DMS114 treated with DMSO at 0.1 percent for 48 hours (cell line): Measurements from ENCODE around the gene FNDC1.
"Not testable (repeated sequence)": the region's sequence is repeated elsewhere in the genome, so short reads cannot be mapped to it uniquely, and the experiment has no call there.

ENCODE experiments used
- DNase-seq: peaks from one replicate; lab custom pipeline; 2025; ENCODE audit not compliant: unreplicated experiment; lab: John Stamatoyannopoulos, UW

Gene FNDC1

GRCh38 chr6:159255434-159255951 lies 86.3 kb downstream of the FNDC1 start:
- no peak for DNase-seq

GRCh38 chr6:159256128-159256527 lies 86.9 kb downstream of the FNDC1 start:
- no peak for DNase-seq

DNA sequence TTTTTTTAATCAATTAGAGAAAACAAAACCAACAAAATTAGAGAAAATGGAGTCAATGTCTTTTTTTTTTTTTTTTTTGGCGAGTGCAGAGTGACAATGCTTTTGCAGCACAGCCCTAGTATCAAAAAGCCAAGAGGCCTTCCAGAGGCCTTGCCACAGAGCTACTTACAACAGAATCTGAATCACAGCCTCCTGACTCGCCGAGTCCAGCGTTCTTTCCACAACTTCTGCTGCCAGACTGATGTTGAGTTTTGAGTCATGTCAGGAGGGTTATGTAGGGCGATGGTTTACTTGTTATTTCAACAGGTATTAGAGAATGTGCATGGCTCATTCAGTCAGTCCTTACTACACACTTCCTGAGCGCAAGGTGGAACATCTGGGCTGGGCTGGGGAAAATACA lies 88.6 kb downstream of the FNDC1 start:
- no peak for DNase-seq

DNA sequence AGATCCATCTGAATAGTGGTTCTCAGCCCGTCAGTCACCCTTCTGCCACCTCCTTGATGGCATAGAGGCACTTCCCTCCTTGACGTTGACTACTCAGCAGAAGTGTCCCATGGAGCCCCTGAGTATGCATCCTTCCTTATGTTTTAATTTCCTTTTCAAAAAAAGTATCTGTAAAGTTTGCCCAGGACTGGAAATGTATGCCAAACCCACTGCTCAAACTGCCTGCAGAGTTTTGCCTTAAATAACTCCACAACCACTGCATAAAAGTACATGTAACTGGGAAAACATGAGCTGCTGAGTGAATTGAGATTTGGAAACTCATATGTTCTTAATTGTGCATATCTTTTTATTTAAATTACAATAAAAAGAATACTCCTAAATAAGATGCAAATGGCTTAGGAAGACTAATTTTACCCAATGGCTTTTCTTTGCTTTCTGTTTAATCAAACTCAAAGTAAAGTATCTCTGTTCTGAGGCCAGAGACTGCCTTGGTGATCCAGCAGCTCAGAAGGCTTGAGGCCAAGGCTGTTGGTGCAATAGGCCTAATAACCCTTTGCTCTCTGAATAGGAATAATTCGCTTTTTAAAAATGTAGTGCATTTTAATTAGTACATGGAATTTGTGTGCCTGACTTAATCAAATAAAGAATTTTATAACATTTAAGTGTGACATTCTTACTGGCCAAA lies 90.4 kb downstream of the FNDC1 start:
- DNase-seq, result no peak

DNA sequence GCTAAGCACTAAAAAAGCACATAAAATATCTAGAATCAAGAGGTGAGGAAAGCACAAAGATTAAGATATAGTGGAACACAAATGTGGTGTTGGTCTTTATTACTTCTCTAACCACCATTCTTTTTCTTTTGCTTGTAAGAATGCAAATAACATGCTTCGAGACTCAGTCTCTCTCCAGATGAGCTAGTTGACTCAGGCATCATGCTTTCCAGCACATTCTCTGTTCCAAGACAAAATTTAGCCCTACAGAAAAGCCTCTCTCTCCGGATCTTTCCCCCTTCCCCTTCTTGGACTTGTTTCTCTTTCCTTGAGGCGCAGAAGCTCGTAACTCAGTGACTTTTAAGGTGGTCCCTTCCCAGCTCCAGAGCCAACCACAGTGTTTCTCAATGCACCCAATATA lies 91.0 kb downstream of the FNDC1 start:
- DNase-seq, result no peak

GRCh38 chr6:159261995-159262394 lies 92.8 kb downstream of the FNDC1 start:
- DNase-seq, result no peak

- DNase-seq, result no peak
These were observed 93.4 kb downstream of the FNDC1 start for GRCh38 chr6:159262586-159262985.

DNA sequence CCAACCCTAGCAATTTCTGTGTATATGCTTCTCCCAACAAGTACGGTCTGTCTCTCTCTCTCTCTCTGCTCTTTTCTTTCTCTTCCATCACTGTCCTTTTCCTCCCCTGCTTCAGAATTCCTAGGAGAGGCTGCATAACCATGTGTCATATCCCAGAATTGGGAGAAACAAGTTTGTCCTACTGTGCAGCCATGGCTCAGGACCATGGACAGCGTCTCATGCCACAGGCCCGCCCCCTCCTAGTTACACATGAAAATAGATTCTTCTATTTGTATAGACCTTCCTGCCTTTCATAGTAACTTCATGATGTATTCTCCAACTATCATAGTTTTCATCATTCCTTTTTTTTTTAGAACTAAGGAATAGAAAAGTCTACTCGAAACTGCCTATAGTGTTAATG lies 98.0 kb downstream of the FNDC1 start:
- DNase-seq, result no peak

DNA sequence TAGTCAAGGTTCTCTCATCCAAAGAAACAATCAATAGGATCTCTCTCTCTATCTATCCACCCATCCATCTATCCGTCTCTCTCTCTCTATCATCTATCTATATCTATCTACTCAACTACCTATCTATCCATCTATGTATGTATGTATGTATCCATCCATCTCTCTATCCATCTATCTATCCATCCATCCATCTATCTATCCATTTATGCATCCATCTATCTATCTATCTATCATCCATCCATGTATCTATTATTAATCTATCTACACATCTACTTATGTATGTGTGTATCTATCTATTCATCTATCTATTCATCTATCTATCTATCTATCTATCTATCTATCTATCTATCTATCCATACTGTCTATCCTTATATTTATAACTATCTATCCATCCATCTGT lies 99.3 kb downstream of the FNDC1 start:
- DNase-seq, result no peak

DNA sequence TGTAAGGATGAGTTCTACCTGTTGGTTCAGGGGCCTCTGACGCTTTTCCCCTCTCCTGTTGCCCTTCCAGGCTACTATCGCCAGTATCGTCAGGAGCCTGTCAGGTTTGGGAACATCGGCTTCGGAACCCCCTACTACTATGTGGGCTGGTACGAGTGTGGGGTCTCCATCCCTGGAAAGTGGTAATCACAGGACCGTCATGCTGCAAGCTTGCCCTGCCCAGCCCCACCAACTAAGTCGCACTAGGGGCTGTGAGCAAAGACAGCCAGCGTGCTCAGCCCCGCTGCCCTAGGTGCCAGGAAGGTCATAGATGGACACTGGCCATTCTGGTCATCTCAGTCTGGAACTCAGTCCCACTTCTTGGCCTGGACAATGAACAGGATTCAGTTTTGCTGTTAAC lies 102.1 kb downstream of the FNDC1 start:
- no peak for DNase-seq

DNA sequence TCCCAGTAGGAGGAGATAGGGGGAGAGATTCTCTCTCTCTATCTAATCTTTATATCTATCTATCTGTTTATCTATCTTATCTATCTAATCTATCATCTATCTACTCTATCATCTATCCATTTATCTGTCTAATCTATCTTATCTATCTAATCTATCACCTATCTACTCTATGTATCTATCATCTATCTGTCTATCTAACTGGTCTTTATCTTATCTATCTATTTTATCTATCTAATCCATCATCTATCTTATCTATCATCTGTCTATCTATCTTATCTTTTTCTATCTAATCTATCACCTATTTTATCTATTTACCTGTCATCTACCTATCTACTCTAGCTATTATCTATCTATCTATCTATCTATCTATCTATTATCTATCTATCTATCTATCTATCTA lies 109.4 kb downstream of the FNDC1 start:
- DNase-seq, result no peak

DNA sequence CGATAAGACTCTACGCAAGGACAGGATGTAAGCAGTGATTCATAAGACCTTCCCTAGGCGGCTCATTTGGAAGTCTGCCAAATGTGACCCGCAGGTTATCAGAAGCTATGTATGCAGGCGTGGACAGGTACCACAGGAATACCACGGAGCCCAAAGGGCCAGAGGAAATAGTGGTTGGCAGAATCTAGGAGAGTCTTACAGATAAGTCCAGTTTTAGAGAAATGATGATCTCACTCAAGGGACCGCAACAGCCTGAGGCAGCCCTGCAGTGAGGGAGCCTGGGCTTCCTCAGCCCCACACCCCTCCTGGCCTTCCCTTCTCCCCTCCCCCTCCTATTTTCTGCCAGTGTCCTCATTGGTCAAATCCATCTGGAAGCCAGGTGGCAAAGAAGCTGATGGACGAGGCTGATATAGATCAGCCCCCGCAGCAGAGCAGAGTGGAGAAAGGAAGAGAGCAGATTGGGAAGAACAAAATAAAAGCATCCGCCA lies 110.6 kb downstream of the FNDC1 start:
- DNase-seq, result no peak

DNA sequence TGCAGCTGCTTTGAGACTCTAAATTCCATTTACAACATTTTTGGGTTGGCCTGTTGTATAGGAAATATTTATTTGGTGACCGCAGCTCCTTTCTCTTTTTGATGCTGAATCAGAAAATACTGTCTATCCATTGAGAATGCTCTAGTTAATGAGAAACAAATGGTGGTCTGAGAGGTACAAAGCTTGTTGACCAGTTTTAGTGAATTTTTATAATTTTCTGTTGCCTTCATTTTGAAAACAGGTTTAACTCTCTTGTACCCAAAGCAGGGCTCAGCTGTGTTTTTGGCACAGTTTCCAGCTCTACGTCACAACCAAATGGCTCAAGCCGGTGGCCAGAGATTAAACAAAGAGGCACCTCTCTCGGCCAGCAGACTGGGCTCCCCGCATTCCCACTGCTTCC lies 113.2 kb downstream of the FNDC1 start:
- no peak for DNase-seq

DNA sequence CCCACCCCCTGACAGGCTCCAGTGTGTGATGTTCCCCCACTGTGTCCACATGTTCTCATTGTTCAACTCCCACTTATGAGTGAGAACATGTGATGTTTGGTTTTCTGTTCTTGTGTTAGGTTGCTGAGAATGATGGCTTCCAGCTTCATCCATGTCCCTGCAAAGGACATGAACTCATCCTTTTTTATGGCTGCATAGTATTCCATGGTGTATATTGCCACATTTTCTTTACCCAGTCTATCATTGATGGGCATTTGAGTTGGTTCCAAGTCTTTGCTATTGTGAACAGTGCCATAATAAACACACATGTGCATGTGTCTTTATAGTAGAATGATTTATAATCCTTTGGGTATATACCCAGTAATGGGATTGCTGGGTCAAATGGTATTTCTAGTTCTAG lies 115.5 kb downstream of the FNDC1 start:
- DNase-seq, result not testable (repeated sequence)

GRCh38 chr6:159298840-159299239 lies 129.6 kb downstream of the FNDC1 start:
- no peak for DNase-seq

DNA sequence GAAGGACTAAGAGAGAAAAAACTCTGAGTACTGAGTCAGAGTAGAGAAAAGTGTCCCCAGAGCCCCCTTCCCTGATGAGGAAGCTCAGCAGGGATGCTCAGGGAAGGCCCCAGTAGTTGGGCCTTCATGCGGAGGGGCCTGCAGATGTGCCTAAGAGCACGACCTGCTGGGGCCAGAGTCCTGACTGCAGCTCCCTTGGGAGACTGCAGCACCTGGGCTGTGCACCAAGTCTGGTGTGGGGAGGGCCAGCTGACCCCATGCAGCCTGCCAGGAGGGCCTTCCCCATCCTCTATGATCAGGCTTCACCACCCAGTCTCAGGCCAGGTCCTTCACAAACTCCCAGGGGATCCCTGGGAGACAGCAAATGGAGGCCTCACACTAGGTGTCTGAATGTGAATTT lies 130.4 kb downstream of the FNDC1 start:
- DNase-seq, result no peak

GRCh38 chr6:159301277-159301676 lies 132.1 kb downstream of the FNDC1 start:
- DNase-seq, result no peak

DNA sequence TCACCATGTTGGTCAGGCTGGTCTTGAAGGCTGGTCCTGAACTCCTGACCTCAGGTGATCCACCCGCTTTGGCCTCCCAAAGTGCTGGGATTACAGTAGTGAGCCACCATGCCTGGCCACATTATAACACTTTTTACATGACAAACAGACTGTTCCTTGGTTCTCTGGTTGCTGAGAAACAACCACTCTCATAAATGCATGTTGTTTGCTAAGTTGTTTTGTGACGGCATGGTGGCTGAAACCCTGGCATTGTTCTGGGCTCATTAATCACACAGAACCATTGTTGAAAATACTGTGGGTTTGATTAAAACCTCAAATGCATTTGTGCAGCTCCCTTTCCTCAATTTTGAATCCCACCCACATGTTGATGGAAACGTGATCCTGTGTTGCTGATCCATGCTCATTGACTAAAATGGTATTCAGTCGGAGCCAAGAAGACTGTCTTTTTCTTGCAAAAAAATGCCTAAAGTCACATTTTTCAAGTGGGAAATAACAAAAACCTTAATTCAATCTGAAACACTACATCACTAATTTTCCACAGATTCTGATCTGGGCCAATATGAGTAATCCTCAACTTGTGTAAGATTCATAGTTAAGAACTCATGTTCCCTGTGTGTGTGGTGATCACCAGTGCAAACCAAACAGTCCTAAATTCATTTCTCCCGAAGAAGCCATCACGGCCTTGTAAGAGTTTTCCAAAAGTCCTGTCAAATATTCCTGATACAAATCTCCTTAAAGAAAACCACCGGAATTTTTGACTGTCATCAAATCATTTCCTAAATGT lies 132.8 kb downstream of the FNDC1 start:
- no peak for DNase-seq

- DNase-seq, result no peak
These were observed 133.4 kb downstream of the FNDC1 start for GRCh38 chr6:159302594-159302992.

- DNase-seq, result no peak
These were observed 134.0 kb downstream of the FNDC1 start for GRCh38 chr6:159303159-159303558.

DNA sequence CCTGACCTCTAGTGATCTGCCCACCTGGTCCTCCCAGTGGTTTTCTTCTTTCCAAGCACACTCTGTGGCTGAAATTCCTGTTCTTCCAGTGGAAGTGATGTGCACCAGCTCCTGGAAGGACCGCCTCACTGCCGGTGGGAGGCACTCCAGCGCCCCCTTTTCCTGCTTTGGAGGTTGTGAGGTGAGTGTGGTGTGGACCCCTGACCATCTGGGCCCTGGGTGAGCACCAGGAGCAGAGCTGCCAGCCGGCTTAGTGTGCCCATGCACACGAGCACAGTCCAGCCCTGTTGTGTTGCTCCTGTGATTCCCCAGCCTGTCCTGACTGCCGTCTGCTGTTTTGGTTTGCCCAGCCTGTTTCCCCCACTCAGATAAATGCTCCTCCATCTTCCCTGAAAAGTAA lies 134.6 kb downstream of the FNDC1 start:
- no peak for DNase-seq

GRCh38 chr6:159304641-159305040 lies 135.4 kb downstream of the FNDC1 start:
- DNase-seq, result no peak
